GM10248 (cell line): Measurements from ENCODE around the gene VAV1.
A peak's percentile ranks its signal among the peaks of the same experiment; 100 is the strongest.
"Not testable (repeated sequence)": the region's sequence is repeated elsewhere in the genome, so short reads cannot be mapped to it uniquely, and the experiment has no call there.

Source experiments
- CTCF ChIA-PET: fragments of 300-600 bp; sonication (Branson Sonifier 250); formaldehyde crosslinking; extraction: SDS; loops from one replicate; lab custom pipeline; 2021; ENCODE audit warnings: antibody characterized with exemption; lab: Yijun Ruan, JAX
- POLR2A ChIA-PET: fragments of 350-650 bp; sonication (Branson Sonifier 250); formaldehyde crosslinking; extraction: SDS; loops from one replicate; lab custom pipeline; 2020; ENCODE audit warnings: antibody characterized with exemption; lab: Yijun Ruan, JAX
- DNase-seq: peaks from one replicate; pipeline ENCODE4 v3.0.0; 2012; ENCODE audit errors: extremely low spot score
- TF ChIP-seq, protein P1 (sequence below): IDR thresholded peaks from 2 replicates; pipeline ENCODE4 v1.5.1; 2012; ENCODE audit warnings: mild to moderate bottlenecking, low read depth; ENCODE audit errors: extremely low read depth, missing control alignments, control extremely low read depth

Gene VAV1

DNA sequence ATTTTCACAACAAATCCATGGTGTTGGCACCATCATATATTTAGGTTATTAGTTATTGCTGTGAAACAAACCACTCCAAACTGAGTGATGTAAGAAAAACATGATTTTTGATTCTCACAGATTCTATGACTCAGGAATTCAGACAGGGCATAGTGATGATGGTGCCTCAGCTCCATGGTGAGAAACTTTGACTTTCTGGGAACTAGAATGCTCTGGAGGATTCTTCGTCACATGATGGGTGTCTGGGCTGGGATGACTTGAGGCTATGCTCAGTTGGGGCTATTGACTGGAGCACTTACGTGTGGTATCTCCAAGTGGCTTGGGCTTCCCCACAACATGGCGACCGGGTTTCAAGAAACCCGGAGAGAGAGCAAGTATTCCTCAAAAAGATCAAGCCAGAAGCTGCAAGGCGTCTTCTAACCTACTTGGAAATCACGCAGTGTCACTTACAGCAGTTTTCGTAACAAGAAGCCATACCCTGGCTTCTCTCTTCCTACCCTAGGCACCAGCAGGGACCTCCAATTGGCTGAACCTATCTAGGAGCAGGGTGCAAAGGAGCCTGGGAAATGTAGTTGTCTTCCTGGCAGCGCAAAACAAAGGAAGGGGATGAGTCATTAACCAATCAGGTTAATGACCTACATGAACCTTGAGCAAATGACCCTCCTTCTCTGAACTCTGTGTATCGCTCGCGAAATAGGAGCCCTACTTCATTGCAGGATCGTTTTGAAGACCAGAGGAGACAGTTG, 22.4 kb downstream of the VAV1 start:
- TF ChIP-seq, protein P1, sequence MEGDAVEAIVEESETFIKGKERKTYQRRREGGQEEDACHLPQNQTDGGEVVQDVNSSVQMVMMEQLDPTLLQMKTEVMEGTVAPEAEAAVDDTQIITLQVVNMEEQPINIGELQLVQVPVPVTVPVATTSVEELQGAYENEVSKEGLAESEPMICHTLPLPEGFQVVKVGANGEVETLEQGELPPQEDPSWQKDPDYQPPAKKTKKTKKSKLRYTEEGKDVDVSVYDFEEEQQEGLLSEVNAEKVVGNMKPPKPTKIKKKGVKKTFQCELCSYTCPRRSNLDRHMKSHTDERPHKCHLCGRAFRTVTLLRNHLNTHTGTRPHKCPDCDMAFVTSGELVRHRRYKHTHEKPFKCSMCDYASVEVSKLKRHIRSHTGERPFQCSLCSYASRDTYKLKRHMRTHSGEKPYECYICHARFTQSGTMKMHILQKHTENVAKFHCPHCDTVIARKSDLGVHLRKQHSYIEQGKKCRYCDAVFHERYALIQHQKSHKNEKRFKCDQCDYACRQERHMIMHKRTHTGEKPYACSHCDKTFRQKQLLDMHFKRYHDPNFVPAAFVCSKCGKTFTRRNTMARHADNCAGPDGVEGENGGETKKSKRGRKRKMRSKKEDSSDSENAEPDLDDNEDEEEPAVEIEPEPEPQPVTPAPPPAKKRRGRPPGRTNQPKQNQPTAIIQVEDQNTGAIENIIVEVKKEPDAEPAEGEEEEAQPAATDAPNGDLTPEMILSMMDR, result no peak
- DNase-seq, result no peak
- ChIA-PET CTCF (interaction anchor here (2.1 kb wide), 1 partner anchor 23 kb away, joined by 6 read pairs; the partner anchor contains the start of gene VAV1), POLR2A (no interaction called here)

DNA sequence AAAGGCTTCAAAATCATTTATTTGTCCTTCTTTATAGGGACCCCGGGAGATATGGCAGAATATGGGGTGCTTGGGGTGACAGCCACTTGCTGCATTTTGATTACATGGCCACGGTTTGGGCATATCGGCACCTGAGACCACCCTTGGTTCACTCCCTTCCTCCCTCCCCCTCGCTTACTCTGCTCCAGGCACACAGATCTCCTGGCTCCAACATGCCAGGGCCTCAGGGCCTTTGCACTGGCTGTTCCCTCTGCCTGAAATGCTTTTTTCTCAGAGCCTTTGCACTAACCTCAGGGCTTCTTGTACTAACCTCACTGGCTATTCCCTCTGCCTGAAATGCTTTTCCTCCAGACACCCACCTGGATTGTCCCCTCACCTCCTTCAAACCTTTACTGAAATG, 23.8 kb downstream of the VAV1 start:
- ChIA-PET CTCF (interaction anchor here (2.1 kb wide), 1 partner anchor 24 kb away, joined by 6 read pairs; the partner anchor contains the start of gene VAV1), POLR2A (interaction anchor here (0.8 kb wide), 1 partner anchor 266 kb away, joined by 3 read pairs; the partner anchor contains the start of gene TNFSF9)
- DNase-seq, result no peak
- TF ChIP-seq, protein P1, result no peak

DNA sequence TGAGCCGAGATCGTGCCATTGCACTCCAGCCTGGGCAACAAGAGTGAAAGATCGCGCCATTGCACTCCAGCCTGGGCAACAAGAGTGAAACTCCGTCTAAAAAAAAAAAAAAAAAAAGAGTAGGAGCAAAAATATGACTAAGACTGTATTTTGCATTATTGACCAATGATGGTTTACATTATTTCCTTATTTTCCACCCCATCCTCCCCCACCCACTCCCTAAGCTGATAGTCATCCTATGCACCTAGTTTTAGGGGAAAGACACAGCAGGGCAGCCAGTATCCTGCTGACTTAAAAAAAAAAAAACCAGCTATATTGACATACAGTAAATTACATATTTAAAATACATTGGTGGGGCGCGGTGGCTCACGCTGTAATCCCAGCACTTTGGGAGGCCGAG, 25.1 kb downstream of the VAV1 start:
- TF ChIP-seq, protein P1, result no peak
- DNase-seq, result no peak
- POLR2A ChIA-PET, result interaction anchor here (0.7 kb wide), 2 partner anchors 25 to 1980 kb away, joined by 3 to 4 read pairs; no protein-coding TSS in a partner anchor
- CTCF ChIA-PET, result interaction anchor here (1.2 to 2.2 kb wide), 2 partner anchors 14 to 18 kb away, joined by 3 to 7 read pairs; no protein-coding TSS in a partner anchor

DNA sequence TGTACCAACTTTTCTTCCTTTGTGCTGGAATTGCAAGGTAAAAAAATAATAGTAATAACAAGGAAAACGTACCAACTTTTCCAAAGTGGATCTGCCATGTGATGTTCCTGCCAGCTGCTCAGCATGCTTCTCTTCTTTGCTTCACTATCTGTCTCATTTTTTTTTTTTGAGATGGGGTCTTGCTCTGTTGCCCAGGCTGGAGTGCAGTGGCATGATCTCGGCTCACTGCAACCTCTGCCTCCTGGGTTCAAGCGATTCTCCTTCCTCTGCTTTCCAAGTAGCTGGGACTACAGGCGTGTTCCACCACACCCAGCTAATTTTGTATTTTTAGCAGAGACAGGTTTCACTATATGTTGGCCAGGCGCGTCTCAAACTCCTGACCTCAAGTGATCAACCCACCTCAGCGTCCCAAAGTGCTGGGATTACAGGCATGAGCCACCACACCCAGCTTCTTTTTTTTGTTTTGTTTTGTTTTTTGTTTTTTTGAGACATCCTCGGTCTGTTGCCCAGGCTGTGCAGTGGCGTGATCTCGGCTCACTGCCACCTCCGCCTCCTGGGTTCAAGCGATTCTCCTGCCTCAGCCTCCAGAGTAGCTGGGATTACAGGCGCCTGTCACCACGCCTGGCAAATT, 27.8 kb downstream of the VAV1 start:
- ChIA-PET POLR2A (interaction anchor here (0.6 to 1.5 kb wide), 4 partner anchors 9 to 835 kb away, joined by 3 to 7 read pairs (median 3); no protein-coding TSS in a partner anchor), CTCF (interaction anchor here (1.2 to 4.3 kb wide), 4 partner anchors 15 to 64 kb away, joined by 3 to 21 read pairs (median 6); partner anchors contain the start of gene VAV1)
- DNase-seq, result not testable (repeated sequence)

DNA sequence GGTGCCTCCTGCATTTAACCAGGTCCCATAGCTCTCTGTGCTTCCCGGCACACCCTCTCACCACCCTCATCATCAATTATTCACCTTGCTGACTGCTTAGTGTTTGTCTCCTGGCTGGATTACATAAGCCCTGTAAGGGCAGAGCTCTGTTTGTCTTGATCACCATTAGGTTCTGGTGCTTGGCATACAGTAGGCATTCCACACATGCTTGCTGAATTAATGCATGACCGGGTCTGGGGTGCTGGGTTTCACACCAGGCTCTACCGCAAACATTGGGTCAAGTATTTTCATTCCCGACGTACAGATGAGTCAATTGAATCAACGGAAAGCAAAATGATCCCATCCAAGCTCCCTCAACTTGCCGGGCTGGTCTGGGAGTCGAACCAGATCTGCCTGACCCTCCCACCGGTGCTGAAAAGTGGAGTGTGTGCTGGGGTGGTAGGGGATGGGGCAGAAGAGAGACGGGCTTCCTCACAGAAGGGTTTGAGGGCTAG, 28.5 kb downstream of the VAV1 start:
- POLR2A ChIA-PET, result interaction anchor here (0.6 to 1.5 kb wide), 3 partner anchors 12 to 28 kb away, joined by 3 to 6 read pairs (median 3); partner anchors contain the start of gene VAV1
- DNase-seq, result no peak
- TF ChIP-seq, protein P1, result no peak
- CTCF ChIA-PET, result interaction anchor here (1.2 to 4.3 kb wide), 4 partner anchors 14 to 63 kb away, joined by 3 to 21 read pairs (median 6); partner anchors contain the start of gene VAV1

DNA sequence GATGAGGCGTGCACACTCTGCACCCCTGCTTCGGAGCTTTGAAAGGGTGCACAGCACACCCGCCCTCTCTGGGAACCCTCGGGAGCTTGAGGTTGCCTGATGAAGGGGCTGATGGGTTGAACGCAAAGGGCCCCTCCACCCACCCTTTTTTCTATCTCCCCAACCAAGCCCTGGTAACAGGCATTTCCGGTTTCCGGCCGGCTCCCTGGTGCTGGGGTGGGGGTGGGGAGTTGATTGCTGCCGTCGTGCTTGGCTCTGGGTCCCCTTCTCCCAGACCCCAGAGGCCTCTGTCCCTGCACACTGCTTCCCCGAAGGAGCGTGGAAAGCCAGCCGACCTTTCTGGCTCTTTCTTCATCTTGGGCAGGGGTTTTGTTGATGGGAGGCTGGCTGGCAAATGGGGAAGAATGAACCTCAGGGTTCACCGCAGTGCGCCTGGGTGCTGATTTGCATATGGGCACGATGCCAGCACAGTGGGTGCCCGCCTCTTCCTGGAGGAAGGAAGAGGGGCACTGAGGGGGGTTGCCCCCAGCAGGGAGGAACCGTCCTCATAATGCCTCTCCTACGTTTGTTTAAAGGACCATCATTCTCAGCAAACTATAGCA, 29.1 kb downstream of the VAV1 start:
- peak; percentile 78 for DNase-seq
- TF ChIP-seq, protein P1, result no peak
- CTCF ChIA-PET, result interaction anchor here (1.2 to 4.3 kb wide), 4 partner anchors 14 to 62 kb away, joined by 3 to 21 read pairs (median 7); partner anchors contain the start of gene VAV1
- POLR2A ChIA-PET, result interaction anchor here (0.6 to 1.5 kb wide), 3 partner anchors 13 to 29 kb away, joined by 3 to 6 read pairs (median 3); partner anchors contain the start of gene VAV1
